Measurements from ENCODE around the gene CHPT1.

CHPT1 gene

GRCh38 chr12:101697197-101697929 lies at the start of gene CHPT1:
CHPT1 (plus strand) TSS chr12:101697640; CDS start chr12:101697862, 222 bp downstream.
- TF ChIP-seq CTCF (IDR thresholded peaks at IDR 0.05; ENCODE audit: low read depth, low read length, missing control alignments) = no peak
- peak within 1 kb of the TSS; percentile 81 for H3K4me3 ChIP-seq (replicated peaks; ENCODE audit: low read depth, low read length)
- no peak for DNase-seq (ENCODE audit: extremely low read depth, low read depth)

- no peak for TF ChIP-seq CTCF (IDR thresholded peaks at IDR 0.05; ENCODE audit: low read depth, low read length, missing control alignments)
- no peak for DNase-seq (ENCODE audit: extremely low read depth, low read depth)
Observed at GRCh38 chr12:101647711-101648110, 49.7 kb upstream of the CHPT1 start.

GRCh38 chr12:101648195-101648594 lies 49.2 kb upstream of the CHPT1 start:
- DNase-seq (ENCODE audit: extremely low read depth, low read depth) = no peak
- TF ChIP-seq CTCF (IDR thresholded peaks at IDR 0.05; ENCODE audit: low read depth, low read length, missing control alignments) = no peak
- H3K4me3 ChIP-seq (replicated peaks; ENCODE audit: low read depth, low read length) = no peak overlapping the region

More at GRCh38 chr12:101647711-101648110, 49.7 kb upstream of the CHPT1 start:
- no peak overlapping the region for H3K4me3 ChIP-seq (replicated peaks; ENCODE audit: low read depth, low read length)

- H3K4me3 ChIP-seq (replicated peaks; ENCODE audit: low read depth, low read length) = no peak overlapping the region
- no peak for TF ChIP-seq CTCF (IDR thresholded peaks at IDR 0.05; ENCODE audit: low read depth, low read length, missing control alignments)
- no peak for DNase-seq (ENCODE audit: extremely low read depth, low read depth)
Observed at GRCh38 chr12:101650346-101651117, 46.9 kb upstream of the CHPT1 start.

- TF ChIP-seq CTCF (IDR thresholded peaks at IDR 0.05; ENCODE audit: low read depth, low read length, missing control alignments) = no peak
- H3K4me3 ChIP-seq (replicated peaks; ENCODE audit: low read depth, low read length) = no peak overlapping the region
- DNase-seq (ENCODE audit: extremely low read depth, low read depth) = no peak
Observed at GRCh38 chr12:101653030-101653429, 44.4 kb upstream of the CHPT1 start.

- no peak overlapping the region for H3K4me3 ChIP-seq (replicated peaks; ENCODE audit: low read depth, low read length)
- no peak for DNase-seq (ENCODE audit: extremely low read depth, low read depth)
- TF ChIP-seq CTCF (IDR thresholded peaks at IDR 0.05; ENCODE audit: low read depth, low read length, missing control alignments) = no peak
Observed at GRCh38 chr12:101653503-101653902, 43.9 kb upstream of the CHPT1 start.
